Esophagus mucosa (tissue), 1 donor: ENCODE results near the gene SLC25A14. TPM values are rescaled to one million over a fixed set of nuclear protein-coding genes. Genes with fewer than 3 reads are reported as not detected.
A peak's percentile ranks its signal among the peaks of the same experiment; 100 is the strongest.

Experiments
- ATAC-seq: fragments of 200-7000 bp; cut with Tn5 transposase; one replicate; pipeline ENCODE4 v1.9.1; 2020
- total RNA-seq: library from RNA; stranded (reverse); gene quantifications from one replicate; pipeline ENCODE4 v1.2.4, GENCODE V29; 2023
- donor health status: DM: yes; HTN: yes; CAD: no.

Gene SLC25A14
- total RNA-seq, 1 donor from 2014 or later = 8.4 TPM

- ATAC-seq = no peak
Observed at GRCh38 chrX:130385520-130385919, 45.8 kb downstream of the SLC25A14 start, which contains the start of gene GPR119. Gene GPR119 (minus strand): TSS chrX:130385674. CDS start chrX:130385447, 227 bp downstream.

- no peak for ATAC-seq
Observed at GRCh38 chrX:130386408-130386808, 46.7 kb downstream of the SLC25A14 start.

GRCh38 chrX:130393451-130394074 is 53.8 kb downstream of the SLC25A14 start:
- ATAC-seq = peak; percentile 48

GRCh38 chrX:130395341-130395740 is 55.6 kb downstream of the SLC25A14 start:
- no peak for ATAC-seq

GRCh38 chrX:130401415-130402207 is 61.9 kb downstream of the SLC25A14 start, which contains the start of gene RBMX2:
Gene RBMX2 (plus strand): TSS chrX:130401987. CDS start chrX:130402033, 46 bp downstream.
- ATAC-seq = peak; percentile 90

GRCh38 chrX:130402208-130402684 is 62.5 kb downstream of the SLC25A14 start:
- ATAC-seq = no peak

GRCh38 chrX:130413415-130413814 is 73.7 kb downstream of the SLC25A14 start:
- ATAC-seq = no peak

- ATAC-seq = no peak
Observed at GRCh38 chrX:130414800-130415199, 75.1 kb downstream of the SLC25A14 start.

GRCh38 chrX:130415201-130415600 is 75.5 kb downstream of the SLC25A14 start:
- no peak for ATAC-seq

- ATAC-seq = no peak
Observed at GRCh38 chrX:130416785-130417184, 77.1 kb downstream of the SLC25A14 start.

- ATAC-seq = no peak
Observed at GRCh38 chrX:130418066-130418465, 78.3 kb downstream of the SLC25A14 start.

- ATAC-seq = no peak
Observed at GRCh38 chrX:130418740-130419139, 79.0 kb downstream of the SLC25A14 start.

- no peak for ATAC-seq
Observed at GRCh38 chrX:130419263-130419662, 79.5 kb downstream of the SLC25A14 start.

Other genes starting within 250 kb of the SLC25A14 start
- gene ELF4, start 229.4 kb upstream of the SLC25A14 start, total RNA-seq = 11.2 TPM
- 21.9 TPM for gene AIFM1, start 174.1 kb upstream of the SLC25A14 start, total RNA-seq
- gene RAB33A, start 168.0 kb upstream of the SLC25A14 start, total RNA-seq = 0.20 TPM
- gene ZNF280C, start 71.0 kb upstream of the SLC25A14 start, total RNA-seq = 2.9 TPM
- not detected for gene GPR119, start 45.8 kb downstream of the SLC25A14 start, total RNA-seq
- 11.4 TPM for gene RBMX2, start 62.1 kb downstream of the SLC25A14 start, total RNA-seq